Neutrophil (primary cell): ENCODE measurements around the gene NEAT1.
A peak's percentile ranks its signal among the peaks of the same experiment; 100 is the strongest.

Experiments
- H3K27ac ChIP-seq: fragments of 200-600 bp; sonication (generic); 2 replicates; pipeline ENCODE4 v1.5.1; 2016; ENCODE audit warnings: mild to moderate bottlenecking, moderate library complexity
- H3K27me3 ChIP-seq: fragments of 200-600 bp; sonication (generic); 2 replicates; pipeline ENCODE4 v1.6.0; 2016; ENCODE audit warnings: mild to moderate bottlenecking
- H3K36me3 ChIP-seq: fragments of 200-600 bp; sonication (generic); 2 replicates; pipeline ENCODE4 v1.5.1; 2017
- H3K4me1 ChIP-seq, 2 experiments: fragments of 200-600 bp in 1 of 2; sonication (generic) in 1 of 2; 1 replicate in 1 of 2; 2 replicates in 1 of 2; pipeline versions ENCODE4 v1.5.1 to v1.6.1; 2013 to 2016; ENCODE audit warnings: low read depth in 1 of 2, low read length in 1 of 2, mild to moderate bottlenecking in 1 of 2, moderate library complexity in 1 of 2; ENCODE audit not compliant: control insufficient read depth in 1 of 2, insufficient read depth in 1 of 2
- H3K4me3 ChIP-seq, 2 experiments: fragments of 200-600 bp in 1 of 2; sonication (generic) in 1 of 2; 1 replicate in 1 of 2; 2 replicates in 1 of 2; pipeline ENCODE4 v1.5.1; 2013 to 2016; ENCODE audit warnings: low read depth in 1 of 2, low read length in 1 of 2, mild to moderate bottlenecking in 1 of 2, moderate library complexity in 1 of 2
- H3K9me3 ChIP-seq: fragments of 200-600 bp; sonication (generic); 2 replicates; pipeline ENCODE4 v1.5.1; 2016
- CTCF ChIP-seq: fragments of 200-600 bp; sonication (generic); IDR thresholded peaks from 2 replicates; pipeline ENCODE4 v1.5.1; 2016; ENCODE audit warnings: antibody characterized with exemption

NEAT1 gene

DNA sequence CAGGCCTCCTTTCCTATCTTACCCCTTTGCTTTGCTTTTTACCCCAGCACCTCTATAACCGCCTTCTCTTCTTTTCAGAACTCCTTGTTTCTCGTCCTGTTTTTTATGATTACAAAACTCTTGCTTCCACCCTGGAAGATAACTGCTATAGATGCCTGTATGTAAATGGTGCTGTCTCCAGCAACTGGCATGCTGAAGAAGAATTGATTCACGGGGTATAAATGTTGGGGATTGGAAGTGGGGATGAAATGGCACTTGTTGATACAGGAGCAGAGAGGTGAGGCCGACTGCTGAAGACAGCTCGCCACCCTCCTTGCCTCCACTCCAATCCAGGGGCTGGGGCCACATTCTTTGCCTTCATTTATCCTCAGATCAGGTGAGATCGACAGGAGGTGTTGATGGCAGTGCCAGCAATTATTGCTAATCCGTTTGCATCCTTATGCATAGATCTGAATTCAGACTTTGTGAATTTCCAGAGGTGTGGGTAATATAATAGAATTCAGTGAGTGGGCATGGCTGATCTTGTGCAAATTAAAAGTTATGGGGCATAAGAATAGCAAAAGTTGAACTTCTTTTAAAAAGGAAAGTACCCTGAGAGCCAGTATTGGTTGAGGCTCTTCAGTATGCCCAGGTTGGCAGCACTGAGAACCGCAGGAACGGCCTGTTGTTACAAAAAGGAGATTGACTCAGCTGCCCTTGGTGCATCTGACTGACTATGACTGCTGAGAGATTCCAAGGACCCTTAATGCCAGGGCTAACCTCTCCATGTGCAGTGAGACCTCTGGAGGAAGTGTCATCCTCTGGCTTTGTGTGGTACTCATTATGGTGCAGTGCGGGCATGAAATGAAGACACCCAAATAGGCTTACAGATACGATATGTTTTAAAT lies 5.3 kb downstream of the NEAT1 start:
- H3K9me3 ChIP-seq, result no peaks in the 10 kb centered on the region
- peaks cover 66% of the 10 kb centered on the region for H3K36me3 ChIP-seq
- H3K27me3 ChIP-seq, result no peaks in the 10 kb centered on the region
- peak overlapping the region; percentile 93 to 95 for H3K4me3 ChIP-seq
- peaks cover 66 to 71% of the 10 kb centered on the region in 2 experiments for H3K4me1 ChIP-seq
- H3K27ac ChIP-seq, result peak overlapping the region; percentile 97
- TF ChIP-seq CTCF, result no peak

DNA sequence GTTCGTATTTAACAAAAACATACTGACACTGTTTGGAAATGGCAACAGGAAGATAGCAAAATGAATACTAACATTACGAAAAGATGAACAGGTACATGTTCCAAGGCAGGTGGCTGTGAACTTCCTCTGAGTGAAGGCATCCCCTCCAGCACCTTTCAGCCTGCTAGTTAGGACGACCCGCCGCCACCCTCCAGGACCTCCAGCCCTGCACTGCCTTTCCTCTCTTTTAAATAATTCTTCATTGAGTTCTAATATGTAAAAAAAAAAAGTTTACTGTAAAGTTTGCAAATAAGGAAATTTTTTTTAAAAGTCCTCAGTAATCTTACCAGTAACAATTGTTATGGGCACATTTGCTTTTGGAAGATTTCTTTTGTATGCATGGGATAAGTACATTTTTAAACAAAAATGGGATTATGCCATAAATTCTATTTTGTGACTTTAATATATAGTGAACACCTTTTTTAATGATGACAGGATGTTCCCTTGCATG lies 6.0 kb downstream of the NEAT1 start:
- H3K4me3 ChIP-seq, result peak overlapping the region; percentile 93 to 95
- TF ChIP-seq CTCF, result no peak
- H3K9me3 ChIP-seq, result no peaks in the 10 kb centered on the region
- no peaks in the 10 kb centered on the region for H3K27me3 ChIP-seq
- peaks cover 69% of the 10 kb centered on the region for H3K36me3 ChIP-seq
- H3K4me1 ChIP-seq, result peaks cover 71 to 77% of the 10 kb centered on the region in 2 experiments
- H3K27ac ChIP-seq, result peak overlapping the region; percentile 97

DNA sequence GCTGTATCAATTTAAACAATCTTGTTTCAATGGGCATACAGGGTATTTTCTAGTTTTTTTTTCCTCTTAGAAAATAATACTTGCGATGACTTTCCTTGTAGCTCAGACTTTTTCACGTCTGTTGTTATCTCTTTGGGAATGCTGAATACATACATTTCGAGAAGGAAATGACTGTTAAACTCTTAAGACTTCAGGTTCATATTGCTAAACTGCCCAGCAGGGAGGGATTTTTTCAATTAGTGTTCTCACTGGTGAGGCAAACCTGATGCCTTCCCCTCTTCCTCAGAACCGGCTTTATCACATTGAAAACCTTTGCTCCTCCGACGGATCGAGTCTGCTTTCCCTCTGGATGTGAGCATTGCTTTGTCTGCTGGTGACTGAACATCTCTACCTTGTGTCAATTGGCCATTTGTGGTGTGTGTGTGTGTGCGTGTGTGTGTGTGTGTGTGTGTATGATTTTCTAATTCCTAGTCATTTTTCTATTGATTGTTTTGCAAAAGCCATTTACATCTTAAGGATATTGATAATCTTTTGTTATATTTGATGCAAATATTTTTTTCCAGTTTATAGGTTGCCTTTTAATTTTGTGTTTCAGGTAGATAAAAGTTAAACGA lies 6.6 kb downstream of the NEAT1 start:
- Histone ChIP-seq H3K9me3 (no peaks in the 10 kb centered on the region), H3K4me1 (peaks cover 76 to 81% of the 10 kb centered on the region in 2 experiments), H3K27me3 (no peaks in the 10 kb centered on the region), H3K27ac (peak overlapping the region; percentile 97), H3K4me3 (peak overlapping the region; percentile 93 to 95), H3K36me3 (peaks cover 69% of the 10 kb centered on the region)
- TF ChIP-seq CTCF, result no peak

DNA sequence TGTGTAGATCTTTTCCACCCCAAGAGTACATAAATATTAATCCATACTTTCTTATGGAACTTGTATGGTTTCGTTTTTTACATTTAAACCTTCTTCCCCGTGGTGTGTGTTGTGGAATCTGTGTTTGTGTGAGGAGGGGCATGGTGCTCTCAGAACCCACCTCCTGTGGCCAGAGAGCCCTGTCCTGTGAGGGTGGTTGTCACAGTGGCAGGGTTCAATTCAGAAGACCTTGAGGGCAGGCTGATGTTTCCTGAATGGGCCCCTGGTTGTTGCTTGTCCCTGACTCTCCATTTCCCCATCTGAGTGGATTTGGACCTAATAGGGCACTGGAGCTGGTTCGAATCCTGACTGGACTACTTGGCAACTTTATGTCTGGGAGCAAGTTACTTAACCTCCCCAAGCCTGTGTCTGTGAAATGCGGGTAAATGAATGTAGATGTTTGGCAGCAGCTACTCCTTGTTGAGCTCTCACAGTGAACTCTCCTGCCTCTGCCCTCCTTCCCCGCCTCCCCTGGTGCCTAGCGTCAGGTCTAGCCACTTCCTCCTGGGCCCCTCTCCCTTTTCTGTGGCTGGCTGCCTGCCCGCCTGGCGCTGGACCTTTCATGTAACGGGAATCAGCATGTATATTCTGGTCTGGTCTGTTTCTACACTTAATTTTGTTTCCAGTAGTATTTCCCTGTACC lies 7.3 kb downstream of the NEAT1 start:
- H3K27me3 ChIP-seq, result no peaks in the 10 kb centered on the region
- no peaks in the 10 kb centered on the region for H3K9me3 ChIP-seq
- no peak for TF ChIP-seq CTCF
- peak overlapping the region; percentile 97 for H3K27ac ChIP-seq
- H3K4me3 ChIP-seq, result peak overlapping the region; percentile 93 to 95
- H3K36me3 ChIP-seq, result peaks cover 73% of the 10 kb centered on the region
- peaks cover 83 to 88% of the 10 kb centered on the region in 2 experiments for H3K4me1 ChIP-seq

DNA sequence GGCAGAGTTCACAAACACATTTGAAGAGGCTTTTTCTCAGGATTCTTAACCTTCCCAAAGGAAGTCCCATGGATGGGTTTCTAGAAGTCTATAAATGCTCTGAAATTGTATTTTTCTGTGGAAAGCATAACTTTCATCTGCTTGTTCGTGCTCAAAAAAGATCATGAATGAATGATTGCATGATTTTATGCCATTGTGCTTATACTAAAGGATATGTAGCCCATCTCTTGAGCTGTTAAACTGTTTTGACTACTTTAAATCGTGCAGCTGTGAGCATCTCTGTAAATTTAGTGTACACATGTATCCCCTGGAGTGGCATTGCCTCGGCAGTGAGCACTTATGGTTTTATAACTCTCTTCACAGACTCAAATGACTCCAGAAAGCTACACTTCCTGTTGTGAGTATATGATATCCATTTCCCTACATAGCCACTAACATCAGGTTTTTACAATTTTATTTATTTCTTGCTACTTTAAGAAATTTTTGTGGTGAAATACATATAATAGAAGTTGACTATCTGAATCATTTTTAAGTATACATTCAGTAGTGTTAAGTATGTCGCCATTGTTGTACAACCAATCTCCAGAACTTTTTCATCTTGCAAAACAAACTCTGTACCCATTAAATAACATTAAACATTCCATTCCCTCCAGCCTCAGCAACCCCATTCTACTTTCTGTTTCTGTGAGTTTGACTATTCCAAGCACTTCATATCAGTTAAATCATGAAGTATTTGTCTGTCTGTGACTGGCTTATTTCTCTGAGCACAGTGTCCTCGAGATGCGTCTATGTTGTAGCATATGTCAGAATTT lies 8.0 kb downstream of the NEAT1 start:
- Histone ChIP-seq H3K4me1 (peaks cover 89 to 92% of the 10 kb centered on the region in 2 experiments), H3K36me3 (peaks cover 81% of the 10 kb centered on the region), H3K27ac (peak overlapping the region; percentile 97), H3K27me3 (no peaks in the 10 kb centered on the region), H3K9me3 (no peaks in the 10 kb centered on the region), H3K4me3 (peak overlapping the region; percentile 93 to 95)
- no peak for TF ChIP-seq CTCF
